Measurements from ENCODE around the gene FARS2.

FARS2 gene

DNA sequence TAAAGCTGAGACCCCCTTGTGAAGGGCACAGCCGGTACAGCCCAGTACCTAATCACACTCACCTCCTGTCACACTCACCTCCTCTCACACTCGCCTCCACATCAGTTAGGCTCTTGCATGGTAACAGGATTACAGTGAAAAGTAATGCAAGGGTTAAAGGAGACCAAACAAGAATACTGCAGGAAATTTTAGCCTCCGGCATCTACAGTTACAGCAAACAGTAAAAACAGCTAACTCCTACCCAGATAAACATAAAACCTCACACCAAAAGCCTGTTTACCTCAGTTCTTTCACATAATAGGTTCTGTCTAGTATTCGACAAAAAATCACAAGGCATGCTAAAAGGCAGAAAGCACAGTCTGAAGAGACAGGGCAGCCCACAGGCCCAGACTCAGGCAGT lies 55.6 kb downstream of the FARS2 start:
- no peak for DNase-seq (ENCODE audit: low read depth in 4 of 4, low spot score in 1 of 4)

DNA sequence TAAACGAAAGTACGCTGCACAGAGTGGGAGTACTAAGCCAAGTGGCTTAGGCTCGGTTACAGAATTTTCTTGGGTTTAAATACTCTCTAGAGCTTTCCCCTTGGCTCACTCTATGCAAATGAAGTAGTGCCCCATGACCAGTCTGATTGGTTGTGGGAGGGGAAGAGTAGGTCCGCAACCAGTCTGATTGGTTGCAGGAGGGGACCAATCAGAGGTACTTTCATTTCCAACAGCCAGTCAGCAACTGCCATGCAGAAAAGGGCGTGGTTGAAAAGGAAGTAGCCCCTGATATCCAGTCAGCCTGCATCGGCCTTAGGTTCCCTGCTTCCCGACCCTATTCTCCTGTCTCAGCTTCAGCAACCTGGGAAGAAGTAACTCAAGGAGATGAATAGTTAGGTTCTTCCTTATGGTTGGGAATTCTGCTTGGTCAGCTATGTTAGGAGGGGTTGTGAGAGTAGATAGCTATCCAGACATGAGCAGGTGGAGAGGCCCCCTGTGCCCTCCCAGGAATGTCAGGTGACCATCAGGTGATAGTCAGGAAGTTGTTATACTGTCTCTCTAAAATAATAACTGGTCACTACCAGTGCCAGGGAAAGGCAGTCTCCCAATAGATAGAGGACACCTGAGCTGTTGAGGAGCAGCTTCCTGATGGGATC lies 57.4 kb downstream of the FARS2 start:
- no peak for DNase-seq (ENCODE audit: low read depth in 4 of 4, low spot score in 1 of 4)

DNA sequence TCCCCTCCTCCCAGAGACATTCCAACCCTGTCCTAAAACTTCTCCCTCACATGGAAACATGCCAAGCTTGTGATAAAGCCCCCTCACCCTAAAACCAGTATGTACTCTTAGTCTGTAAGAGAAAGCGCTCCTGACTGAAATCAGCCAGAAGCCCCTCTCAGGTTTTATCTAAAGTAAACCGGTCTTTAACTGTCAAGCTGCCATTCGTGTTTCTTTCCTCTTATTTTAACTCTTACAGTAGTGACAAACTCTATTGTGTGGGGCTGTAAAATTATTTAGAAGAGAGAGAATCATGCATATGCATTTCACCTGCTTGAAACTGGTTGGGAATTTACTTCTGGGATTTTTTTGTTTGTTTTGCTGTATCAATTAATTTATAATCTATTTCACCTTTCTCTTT lies 62.7 kb downstream of the FARS2 start:
- no peak for DNase-seq (ENCODE audit: low read depth in 4 of 4, low spot score in 1 of 4)

DNA sequence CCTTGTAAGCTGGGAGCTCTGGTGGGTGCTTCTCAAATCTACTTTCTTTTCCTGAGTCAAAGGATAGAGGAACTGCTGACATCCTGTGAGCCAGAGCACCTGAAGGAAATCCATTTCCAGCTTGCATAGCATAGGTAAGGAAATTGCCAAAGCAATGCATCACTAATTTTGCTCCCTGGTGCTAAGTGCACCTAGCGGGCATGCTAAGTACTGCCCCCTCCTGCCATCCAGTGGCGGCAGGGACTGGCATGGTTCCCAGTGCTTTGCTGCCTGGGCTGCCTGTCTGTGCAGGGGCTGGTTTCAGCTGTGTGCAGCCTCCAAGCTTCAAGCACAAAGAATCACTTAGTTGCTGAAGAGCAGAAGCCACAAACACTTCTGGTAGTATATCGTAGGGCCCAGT lies 63.9 kb downstream of the FARS2 start:
- DNase-seq (ENCODE audit: low read depth in 4 of 4, low spot score in 1 of 4), result no peak

DNA sequence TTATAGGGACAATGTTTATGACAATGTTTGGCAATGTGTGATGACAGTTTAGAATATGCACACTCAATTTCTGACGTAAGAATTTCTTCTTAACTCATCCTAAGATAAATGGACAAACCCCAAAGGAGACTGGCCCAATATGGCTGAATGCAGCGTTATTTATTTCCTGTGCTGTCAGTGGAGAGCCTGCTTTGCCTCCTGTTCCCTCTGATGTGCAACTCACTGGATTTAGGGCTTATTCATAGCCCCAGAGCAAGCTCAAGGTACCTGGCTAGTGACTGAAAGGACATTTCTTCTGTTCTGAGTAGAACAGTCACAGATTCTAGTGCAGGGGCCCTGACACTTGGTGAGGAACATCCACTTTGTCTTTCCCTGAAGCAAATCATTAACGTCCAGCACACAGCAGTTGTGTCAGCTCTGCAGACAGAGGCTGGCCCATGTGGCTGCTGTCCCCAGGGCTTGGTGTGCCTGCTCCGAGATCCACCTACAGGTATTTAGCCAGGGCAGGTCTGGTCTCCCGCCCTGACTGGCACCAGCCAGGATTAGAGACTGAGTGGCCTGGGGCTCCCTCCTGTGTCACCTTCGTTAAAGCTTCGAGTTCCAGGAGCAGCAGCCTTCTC lies 64.8 kb downstream of the FARS2 start:
- no peak for DNase-seq (ENCODE audit: low read depth in 4 of 4, low spot score in 1 of 4)

DNA sequence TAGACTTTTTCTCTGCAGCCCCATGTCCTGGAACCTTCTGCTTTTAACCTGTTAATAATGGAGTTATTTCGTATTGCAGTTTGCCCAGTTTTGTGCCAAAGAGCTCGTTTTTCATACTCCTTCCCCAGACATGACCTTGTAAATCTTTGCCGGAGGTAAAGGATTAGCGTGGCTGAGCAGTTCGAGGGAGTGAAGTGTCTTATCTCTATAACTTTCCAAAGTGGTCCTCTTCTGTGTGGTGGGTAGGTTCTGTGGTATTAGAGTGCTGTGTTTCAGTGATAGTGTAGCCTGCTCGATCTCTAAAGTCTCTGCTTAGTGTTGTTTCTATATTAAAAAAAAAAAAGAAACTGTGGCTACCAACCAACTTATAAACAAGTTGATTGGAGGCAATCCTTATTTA lies 67.5 kb downstream of the FARS2 start:
- no peak for DNase-seq (ENCODE audit: low read depth in 4 of 4, low spot score in 1 of 4)

DNA sequence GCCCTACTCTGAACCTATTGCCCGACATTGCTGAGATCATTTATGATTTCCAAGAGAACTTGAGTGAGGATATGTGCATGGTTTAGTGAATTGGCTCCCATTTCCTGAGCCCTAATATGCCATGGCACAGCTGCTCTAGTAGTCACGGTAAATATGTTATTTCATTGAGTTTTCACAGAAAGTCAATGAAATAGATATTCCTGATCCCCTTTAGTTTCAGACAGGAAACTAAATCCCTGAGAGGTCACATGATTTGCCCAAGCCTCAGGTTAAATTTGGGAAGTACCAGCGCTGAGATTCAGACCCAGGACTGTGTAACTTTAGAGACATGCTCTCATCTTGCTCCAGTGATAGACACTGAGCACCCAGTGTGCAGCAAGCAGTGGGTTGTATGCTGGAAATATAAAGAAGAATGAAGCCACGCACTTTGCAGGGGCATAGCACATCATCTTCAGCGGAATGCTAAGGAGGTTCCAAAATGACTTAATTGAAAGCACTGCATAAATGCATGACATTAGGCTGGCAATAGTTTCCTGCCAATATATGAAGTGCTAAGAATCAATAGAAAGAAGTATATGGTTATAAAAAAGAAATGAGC lies 70.6 kb downstream of the FARS2 start:
- DNase-seq (ENCODE audit: low read depth in 4 of 4, low spot score in 1 of 4), result no peak

DNA sequence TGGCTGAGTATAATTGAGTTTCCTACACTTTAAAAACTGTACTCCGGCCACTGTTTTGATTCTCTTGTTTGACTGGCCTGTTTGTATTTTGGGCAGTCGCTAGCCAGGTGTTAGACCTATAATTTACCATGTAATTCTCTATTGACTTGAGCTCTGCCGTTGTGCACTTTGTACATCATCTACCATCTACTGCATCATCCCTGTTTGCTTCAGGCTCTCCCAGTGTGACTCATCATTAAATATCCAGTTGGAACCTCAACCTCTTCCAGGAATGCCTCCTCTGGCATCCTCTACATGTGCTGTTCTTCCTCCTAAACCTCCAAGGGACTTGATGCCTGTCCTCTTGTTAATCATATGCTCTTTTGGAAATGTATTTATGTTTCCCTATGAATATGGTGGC lies 72.3 kb downstream of the FARS2 start:
- no peak for DNase-seq (ENCODE audit: low read depth in 4 of 4, low spot score in 1 of 4)

DNA sequence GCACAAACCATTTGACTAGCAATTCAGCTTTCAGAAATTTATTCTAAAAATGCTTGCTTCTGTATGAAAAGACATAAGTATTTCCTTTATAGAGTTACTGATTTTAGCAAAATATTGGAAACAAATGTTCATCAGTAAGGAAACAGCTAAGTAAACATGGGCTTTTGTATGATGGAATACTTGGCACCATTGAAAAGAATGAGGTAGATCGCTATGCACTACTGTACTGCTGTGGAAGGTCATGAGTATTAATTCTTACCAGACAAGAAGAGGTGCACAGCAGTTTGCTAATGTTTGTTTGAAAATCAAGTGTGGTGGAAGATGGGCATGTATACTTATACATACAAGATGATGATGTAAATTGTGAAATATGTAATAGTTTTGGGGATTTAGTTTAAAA lies 73.0 kb downstream of the FARS2 start:
- no peak for DNase-seq (ENCODE audit: low read depth in 4 of 4, low spot score in 1 of 4)

DNA sequence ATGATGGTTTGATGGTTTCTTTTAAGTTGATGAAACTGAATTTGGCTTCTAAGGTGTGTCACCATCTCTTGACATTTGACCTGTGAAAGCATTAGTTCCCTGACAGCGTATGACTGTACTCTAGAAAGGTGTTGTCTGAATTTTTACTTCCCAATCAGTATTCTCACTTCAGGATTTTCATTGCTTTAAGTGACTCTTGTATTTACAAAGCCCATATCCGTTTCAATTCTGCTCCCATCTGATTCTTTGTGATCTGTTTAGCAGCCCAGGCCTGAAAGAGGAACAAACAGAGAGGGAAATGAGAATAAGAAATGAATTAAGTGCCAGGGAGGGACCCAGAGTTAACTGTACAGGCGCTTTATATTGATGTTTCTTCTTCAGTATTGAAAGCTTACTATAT lies 73.7 kb downstream of the FARS2 start:
- DNase-seq (ENCODE audit: low read depth in 4 of 4, low spot score in 1 of 4), result no peak

DNA sequence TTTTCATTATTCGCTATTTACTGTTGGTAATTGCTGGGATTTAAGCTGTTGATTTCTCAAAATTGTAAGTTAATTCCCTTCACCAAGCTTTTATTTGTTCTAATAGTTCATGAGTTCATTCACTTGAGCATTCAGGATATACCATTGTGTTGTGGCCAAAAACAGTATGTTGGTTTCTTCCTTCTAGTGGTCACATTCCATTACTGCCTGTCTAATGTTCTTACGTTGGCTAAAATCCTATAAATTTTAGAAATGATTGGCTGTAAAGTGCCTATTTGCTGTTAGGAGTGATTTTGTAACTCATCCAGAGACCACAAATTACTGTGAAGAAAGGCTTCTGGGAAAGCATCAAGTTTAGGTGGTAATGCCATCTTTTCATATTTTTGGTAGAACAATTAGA lies 76.3 kb downstream of the FARS2 start:
- DNase-seq (ENCODE audit: low read depth in 4 of 4, low spot score in 1 of 4), result no peak

DNA sequence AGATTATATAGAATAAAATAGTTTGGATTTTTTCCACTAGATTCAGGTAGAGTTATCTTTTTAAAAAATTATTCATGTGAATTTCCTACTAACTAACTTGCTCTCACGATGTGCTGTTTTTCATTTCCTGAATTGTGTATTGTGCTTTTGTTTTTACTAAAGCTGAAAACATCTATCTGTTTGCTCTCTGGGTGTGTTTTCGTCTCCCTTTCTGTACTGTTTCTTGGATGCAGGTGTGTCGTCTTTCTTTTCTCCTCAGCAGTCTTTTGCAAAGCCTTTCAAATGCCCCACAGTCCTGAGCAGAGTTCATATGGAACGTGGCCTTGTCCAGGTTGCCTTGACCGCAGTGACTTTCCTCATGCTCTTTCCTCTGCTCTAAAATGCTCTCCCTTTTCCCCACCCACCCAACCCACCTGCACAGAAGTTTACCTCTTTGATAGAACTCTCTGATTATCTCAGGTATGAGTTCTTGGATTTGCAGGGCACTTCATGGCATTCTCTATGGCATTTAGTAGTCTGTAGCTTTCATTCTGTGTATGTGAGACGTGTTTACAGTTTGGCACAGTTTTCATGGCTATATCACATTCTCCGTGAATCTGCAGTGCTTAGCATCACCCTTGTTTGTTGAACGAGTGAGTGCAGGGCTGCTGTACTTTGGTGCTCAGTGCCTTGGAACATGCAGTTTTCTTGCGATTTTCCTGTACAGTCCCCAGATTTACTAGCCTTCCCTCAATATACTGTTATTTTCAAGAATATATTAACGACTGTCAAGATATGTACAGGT lies 77.1 kb downstream of the FARS2 start:
- no peak for DNase-seq (ENCODE audit: low read depth in 4 of 4, low spot score in 1 of 4)

DNA sequence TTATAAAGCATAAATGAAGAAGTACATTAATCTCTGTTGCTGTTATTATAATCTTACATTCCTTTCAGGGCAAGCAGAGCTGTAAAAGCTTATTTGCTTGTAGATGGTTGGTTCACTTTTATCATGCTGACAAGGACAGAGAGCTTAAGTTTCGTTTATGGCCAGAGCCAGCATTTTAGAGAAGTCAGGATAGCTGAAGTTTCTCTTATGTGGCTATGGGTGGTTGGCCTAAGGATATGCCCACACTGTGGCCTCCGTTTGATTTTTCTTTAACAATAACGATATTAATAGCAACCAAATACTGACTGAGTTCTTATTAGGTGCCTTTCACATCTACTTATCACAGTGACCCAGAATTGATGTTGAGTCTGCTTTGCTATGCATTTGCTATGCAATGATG lies 78.5 kb downstream of the FARS2 start:
- no peak for DNase-seq (ENCODE audit: low read depth in 4 of 4, low spot score in 1 of 4)

DNA sequence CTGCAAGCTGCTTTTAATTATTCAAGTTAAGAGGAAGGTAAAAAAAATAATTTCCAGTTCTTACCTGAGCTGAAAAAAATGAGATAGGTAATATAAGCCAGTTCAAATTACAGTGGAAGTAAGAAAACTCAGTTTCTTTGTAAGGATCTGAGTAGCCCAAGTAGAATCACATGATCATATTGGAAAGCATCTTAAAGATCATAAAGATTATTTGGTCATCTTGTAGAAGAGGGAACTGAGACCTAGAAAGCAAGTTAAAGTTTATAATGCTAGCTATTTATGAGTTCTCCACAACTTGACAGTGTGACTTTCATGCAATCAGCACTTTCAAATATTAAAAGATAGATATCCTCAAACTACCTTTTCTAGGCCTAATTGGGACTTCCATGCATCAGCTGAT lies 80.5 kb downstream of the FARS2 start:
- DNase-seq (ENCODE audit: low read depth in 4 of 4, low spot score in 1 of 4), result no peak

DNA sequence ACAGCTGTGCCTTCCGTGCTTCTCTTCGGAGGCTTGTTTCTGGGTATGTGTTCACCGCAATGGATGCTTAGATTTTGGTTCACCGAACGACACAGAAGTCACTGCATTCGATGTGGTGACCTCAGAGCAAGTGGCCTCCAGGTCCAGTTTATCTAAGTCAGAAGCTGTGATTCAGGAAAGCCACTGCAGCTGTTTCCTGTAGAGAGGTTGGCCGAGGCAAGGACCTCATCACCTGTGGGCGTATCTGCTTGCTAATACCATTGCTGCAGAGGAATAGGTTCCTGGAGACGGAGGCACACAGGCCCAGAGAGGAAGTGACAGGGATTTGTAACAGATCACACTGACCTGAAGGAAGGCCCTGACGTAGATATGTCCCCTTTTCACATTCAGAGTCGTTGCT lies 82.7 kb downstream of the FARS2 start:
- no peak for DNase-seq (ENCODE audit: low read depth in 4 of 4, low spot score in 1 of 4)

DNA sequence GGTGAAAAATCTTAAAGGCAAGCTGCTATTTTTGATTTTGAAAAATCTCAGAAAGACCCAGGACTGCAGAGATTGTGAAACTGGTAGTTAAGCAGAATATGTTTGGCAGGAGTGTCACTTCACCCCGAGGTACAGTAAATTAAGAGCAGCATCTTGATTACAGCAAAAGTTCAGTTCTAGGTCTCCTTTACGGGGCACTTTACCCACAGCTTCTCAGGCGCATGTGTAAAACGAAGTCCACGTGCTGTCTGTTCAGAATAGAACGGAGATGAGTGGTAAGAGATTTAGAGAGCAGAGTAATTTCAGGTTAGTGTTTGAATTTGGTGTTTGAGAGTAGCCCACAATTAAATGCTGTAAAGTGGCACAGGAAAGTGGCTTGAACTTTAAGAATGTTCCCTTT lies 84.0 kb downstream of the FARS2 start:
- DNase-seq (ENCODE audit: low read depth in 4 of 4, low spot score in 1 of 4), result no peak

DNA sequence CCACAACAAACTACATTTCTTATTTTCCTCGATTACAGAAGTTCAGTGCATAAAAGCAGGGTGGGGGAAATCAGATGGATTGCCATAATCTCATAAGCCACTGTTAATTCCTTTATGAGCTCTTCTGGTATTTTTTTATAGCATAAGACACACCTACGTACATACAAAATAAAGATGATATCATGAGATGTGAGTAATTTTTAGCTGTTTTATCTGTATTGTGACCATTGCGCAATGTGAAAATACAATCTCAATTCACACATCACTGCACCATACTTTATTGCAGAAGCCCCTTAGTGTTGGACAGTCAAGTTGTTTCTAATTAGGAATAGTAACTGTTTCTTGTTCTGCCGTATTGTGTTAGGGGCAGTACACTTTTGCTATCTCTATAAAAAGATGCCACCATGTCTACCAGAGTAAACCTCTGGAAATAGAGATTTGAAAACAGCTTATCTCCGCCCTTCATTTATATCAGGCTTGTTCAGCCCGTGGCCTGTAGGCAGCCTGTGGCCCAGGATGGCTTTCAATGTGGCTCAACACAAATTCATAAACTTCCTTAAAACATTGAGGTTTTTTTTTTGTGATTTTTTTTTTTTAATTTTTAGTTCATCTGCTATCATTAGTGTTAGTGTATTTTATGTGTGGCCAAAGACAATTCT lies 90.4 kb downstream of the FARS2 start:
- DNase-seq (ENCODE audit: low read depth in 4 of 4, low spot score in 1 of 4), result no peak

DNA sequence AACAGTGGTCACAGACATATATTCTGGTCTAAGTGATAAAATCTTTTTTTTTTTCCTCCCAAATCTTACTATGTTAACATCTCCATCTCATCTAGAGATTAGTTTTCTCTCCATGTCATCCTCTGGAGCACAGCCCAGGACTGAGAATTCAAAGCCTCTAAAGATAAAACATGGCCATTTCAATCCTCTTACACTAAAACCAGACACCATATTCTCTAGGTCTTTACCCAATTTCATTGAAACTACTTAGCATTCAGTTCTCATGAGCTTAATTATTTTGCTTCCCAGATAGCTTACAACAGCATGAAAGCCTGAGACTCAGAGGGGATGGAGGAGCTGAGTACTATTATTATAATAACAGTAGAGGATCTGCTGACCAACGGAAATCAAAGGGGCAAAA lies 92.7 kb downstream of the FARS2 start:
- no peak for DNase-seq (ENCODE audit: low read depth in 4 of 4, low spot score in 1 of 4)

DNA sequence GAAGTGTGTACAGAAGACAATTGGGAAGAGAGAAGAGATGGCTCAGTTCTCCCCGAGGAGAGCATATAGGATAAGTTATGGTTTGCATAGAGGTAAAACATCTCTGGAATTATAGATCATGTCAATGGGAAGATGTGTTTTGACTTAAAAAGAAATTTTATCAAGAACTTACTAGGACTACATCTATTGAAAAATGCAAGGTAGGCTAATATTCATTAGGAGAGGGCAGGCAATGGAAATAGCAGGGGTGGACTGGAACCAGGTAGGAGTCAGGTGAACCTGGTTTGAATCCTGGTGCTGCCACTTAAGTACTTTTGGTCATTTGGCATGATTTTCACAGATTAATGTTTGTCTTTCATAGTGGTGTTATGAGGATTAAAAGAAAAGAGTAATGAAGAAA lies 96.2 kb downstream of the FARS2 start:
- DNase-seq (ENCODE audit: low read depth in 4 of 4, low spot score in 1 of 4), result no peak

DNA sequence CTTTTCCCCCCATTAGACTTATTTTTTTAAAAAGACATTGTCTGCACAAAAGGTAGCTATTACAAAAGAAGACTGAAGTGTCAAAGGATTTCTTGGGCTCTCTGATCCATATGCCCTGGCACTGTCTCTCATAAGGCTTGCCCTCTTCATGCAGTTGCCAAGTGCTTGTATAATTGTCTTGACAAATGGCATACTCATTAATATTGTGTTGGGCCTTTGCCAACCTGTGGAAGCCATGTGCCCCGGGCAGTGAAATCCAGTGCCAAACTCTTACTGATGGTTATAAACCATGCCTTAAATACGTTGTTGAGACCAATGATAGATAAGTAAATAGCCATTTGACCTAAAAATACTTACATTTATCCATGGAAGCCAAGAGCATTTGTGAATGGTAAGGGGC lies 98.1 kb downstream of the FARS2 start:
- DNase-seq (ENCODE audit: low read depth in 4 of 4, low spot score in 1 of 4), result no peak

DNA sequence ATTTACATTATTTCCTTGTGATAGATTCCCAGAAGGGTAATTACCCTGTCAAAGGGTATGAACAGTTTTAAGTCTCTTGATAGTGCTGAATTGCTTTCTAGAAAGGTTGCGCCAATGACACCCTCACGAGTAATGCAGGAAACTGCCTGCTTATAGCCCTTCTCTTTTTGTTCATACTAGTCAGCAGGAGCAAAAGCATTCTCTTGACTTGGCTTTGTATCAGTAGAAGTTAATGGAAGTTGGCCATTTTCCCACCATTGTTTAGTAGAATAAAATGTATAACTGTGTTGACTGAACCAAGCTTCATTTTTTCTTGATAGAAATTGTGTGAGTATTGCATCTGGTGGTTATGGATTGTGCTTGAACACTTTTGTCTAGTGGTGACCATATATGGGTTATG lies 100.1 kb downstream of the FARS2 start:
- no peak for DNase-seq (ENCODE audit: low read depth in 4 of 4, low spot score in 1 of 4)

Measured in stimulated activated CD4-positive, alpha-beta T cell treated with anti-CD3 and anti-CD28 coated beads, Interleukin-1b, Interleukin-23, amount 100 ng/mL, for 24 hours (primary cell).